Sigmoid colon (tissue), 4 donors: Measurements from ENCODE around the gene NACC2.

Experiments used
- CTCF ChIP-seq, 4 experiments: fragments of 450-650 bp in 3 of 4; fragments of 200-600 bp in 1 of 4; IDR thresholded peaks; one replicate each; pipeline ENCODE4 v1.5.1; 2016 to 2019; ENCODE audit warnings: antibody characterized with exemption in 4 of 4, mild to moderate bottlenecking in 3 of 4, moderate library complexity in 2 of 4
- EP300 ChIP-seq, 4 donors: sonication (generic); formaldehyde crosslinking; IDR thresholded peaks; one replicate each; pipeline ENCODE4 v1.6.1; 2017; ENCODE audit warnings: antibody characterized with exemption in 4 of 4
- POLR2A ChIP-seq, 2 donors: fragments of 450-650 bp; IDR thresholded peaks; one replicate each; pipeline ENCODE4 v1.6.1; 2016; ENCODE audit warnings: antibody characterized with exemption in 2 of 2, mild to moderate bottlenecking in 2 of 2, moderate library complexity in 2 of 2
- POLR2AphosphoS5 ChIP-seq, 4 donors: sonication (generic); formaldehyde crosslinking; IDR thresholded peaks; one replicate each; pipeline ENCODE4 v1.6.1; 2017; ENCODE audit warnings: antibody characterized with exemption in 4 of 4

- TF ChIP-seq POLR2AphosphoS5 (IDR thresholded peaks at IDR 0.05) (no peak), CTCF (IDR thresholded peaks at IDR 0.05) (no peak), POLR2A (IDR thresholded peaks at IDR 0.05) (no peak), EP300 (IDR thresholded peaks at IDR 0.05) (no peak)
These were observed 82.0 kb downstream of the NACC2 start for GRCh38 chr9:136013116-136013515.
